HG02938 (cell line): ENCODE results near the gene COL4A4.
"Not testable (repeated sequence)": the region's sequence is repeated elsewhere in the genome, so short reads cannot be mapped to it uniquely, and the experiment has no call there.

ENCODE experiments used
- ATAC-seq: cut with Tn5 transposase; IDR thresholded peaks from one replicate; pipeline ENCODE4 v1.9.1; 2021; ENCODE audit warnings: mild to moderate bottlenecking, moderate library complexity; ENCODE audit not compliant: unreplicated experiment

The COL4A4 gene

GRCh38 chr2:227163998-227164762, at the start of gene COL4A4, which contains the start of gene COL4A3:
COL4A4 (minus strand) TSS chr2:227164205; CDS start chr2:227147483, 16,722 bp downstream.
COL4A3 (plus strand) TSS chr2:227164624; CDS start chr2:227164727, 103 bp downstream.
- ATAC-seq, result peak; percentile 29

DNA sequence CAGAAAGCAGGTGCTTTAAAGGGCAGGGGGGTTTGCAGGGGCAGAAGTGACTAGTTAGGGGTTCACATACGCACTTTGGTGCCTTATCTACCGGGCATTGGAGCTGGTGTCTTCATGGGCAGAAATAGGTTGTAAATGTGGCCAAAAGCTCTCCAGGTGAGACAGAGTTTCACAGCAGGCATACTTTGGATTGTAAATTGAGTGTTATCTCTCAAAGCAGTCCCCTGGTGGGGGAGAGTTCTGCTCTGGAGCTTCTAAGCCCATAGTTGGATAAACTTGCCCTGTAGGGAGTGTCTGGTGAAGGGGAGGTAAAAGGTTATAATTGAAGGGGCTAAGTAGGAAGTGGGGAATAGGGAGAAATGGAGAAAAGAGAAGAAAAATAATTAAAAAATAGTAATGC, 43.6 kb upstream of the COL4A4 start:
- no peak for ATAC-seq

DNA sequence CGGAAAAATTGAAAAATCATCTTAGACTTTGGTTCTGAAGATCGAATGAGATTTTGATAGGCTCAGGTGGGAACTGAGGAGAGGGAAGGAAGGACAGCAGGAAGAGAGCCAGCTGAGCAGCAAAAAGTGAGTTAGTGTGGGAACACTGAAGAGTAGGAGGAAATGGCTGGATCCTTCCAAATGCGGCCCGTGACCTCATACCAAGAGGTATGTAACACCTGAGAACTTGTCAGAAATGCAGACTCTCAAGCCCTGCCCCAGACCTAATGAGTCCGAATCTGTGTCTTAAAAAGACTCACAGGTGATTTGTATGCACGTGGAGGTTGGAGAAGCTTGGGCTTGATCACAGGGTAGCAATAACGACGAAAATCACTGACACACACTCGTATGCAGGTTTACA, 42.4 kb upstream of the COL4A4 start:
- ATAC-seq, result no peak

DNA sequence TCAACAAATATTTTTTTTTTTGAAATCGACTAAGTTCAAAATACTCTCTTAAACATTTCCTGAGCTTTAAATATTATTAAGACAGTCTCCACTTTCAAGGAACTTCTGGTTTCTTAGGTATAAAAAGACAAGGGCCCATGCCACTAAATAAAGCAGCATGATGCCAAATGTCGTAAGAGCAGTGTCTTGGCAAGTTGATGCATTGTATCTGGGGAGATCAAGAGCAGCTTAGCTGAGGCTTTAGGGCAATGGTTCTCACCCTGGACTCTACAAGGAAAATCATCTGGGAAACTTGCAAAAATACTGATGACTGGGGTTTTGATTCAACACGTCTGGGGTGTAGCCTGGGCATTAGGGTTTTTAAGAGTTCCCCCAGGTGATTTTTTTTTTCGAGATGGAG, 41.7 kb upstream of the COL4A4 start:
- no peak for ATAC-seq

DNA sequence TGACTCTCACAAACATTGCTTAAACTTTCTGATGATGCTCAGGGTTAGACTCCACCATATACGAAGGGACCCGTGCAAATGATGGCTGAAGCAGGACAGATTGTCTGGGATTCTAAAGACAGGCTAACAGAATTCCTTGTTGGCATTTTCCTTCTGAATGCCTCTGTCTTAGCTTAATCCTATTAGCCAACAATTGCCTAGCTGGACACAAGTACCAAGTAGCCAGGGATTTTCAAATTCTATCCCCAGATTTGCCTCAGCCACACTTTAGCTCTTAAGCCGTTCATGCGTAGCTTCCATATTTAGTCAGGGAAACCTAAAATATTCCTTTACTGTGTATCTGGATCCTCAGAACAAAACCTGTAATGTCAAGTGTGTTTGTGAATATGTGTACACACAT, 40.4 kb upstream of the COL4A4 start:
- no peak for ATAC-seq

DNA sequence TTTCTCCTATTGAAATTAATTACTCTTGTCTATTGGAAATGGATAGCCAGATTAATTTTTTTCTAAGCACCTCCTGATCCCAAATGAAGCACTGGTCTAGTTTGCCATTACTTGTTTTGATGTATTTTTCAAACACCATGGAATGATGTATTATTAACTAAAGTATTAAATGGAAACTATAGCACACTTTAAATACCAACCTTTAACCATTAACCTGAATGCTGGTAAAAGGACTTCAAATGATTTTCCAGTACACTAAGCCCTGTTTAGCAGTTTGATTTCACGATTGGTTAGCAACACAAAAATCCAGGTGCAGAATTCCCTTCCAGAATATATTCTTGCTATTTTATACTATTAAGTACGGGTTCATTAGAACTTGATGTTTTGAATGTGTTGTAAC, 37.8 kb upstream of the COL4A4 start:
- no peak for ATAC-seq

- ATAC-seq, result no peak
These were observed 34.9 kb upstream of the COL4A4 start for GRCh38 chr2:227198866-227199265.

- no peak for ATAC-seq
These were observed 30.2 kb upstream of the COL4A4 start for GRCh38 chr2:227194219-227194618.

- no peak for ATAC-seq
These were observed 28.5 kb upstream of the COL4A4 start for GRCh38 chr2:227192491-227192890.

DNA sequence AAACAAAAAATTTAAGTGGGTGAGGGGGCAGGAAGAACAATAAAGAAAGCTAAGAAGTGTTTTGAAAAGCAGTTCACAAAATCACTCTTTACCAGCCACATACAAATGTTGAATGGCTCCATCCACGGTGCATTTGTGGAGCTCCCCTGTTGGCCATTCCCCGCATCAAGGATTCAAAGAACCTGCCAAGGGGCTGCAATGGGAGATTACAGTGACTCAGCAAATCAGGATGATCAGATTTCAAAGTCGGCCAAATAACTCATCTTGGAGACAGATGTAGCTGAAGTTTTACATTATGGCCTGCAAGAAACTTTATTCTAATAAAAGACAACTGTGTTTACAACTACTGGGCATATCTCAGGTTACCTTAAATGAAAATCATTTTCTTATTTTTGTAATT, 27.4 kb upstream of the COL4A4 start:
- no peak for ATAC-seq

- ATAC-seq, result peak; percentile 48
These were observed 24.3 kb upstream of the COL4A4 start for GRCh38 chr2:227188292-227188691.

GRCh38 chr2:227186751-227187150, 22.7 kb upstream of the COL4A4 start:
- no peak for ATAC-seq

GRCh38 chr2:227185615-227186232, 21.7 kb upstream of the COL4A4 start:
- no peak for ATAC-seq

DNA sequence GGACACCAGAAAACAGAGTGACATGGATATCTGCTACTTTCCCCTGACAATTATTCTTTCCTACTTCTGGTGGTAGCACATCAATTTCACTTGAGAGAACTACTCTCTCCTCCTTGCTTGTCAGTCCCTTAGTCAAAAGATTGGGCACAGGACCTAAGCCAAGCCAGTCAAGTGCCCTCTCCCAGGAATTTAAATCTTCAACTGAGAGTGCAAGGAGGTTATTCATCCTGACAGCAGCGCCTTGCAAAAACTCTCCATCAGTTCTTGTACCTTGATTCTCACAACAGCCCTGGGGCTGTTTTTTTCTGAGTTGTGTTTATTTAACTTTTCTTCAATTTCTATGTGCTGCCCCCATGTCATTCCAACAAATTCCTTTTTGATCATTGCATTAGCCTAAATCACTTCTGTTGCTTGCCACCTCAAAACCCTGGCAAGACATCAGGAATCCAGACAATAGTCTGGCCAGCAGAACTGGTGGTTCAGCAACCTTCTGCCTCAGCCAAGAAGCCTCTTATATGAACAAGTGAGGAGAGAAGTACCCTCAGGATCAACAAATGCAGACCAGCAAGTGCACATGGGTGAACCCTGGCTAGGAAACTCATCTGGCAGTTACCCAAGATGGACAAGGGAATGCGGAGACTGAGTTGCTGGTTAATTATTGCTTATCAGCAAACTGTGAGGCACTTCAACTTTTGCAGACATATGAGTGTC, 19.8 kb upstream of the COL4A4 start:
- ATAC-seq, result no peak

DNA sequence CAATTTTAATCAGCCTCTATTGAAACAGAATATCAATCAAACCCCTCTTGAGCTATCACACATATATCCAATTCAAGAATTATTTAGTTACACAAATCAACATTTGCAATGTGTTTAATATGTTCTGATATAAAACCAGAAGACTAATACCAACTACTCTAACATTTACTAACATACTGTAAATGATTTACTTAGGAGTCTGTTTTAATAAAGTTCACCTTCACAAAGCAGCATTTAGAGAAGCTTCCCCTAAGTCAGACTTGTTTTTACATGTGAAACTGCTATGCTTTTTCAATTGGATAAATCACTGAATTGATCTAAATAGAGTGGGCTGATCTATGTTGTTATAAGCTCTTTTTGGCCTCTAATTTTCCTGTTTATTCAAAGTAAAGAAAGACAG, 18.8 kb upstream of the COL4A4 start:
- ATAC-seq, result no peak

DNA sequence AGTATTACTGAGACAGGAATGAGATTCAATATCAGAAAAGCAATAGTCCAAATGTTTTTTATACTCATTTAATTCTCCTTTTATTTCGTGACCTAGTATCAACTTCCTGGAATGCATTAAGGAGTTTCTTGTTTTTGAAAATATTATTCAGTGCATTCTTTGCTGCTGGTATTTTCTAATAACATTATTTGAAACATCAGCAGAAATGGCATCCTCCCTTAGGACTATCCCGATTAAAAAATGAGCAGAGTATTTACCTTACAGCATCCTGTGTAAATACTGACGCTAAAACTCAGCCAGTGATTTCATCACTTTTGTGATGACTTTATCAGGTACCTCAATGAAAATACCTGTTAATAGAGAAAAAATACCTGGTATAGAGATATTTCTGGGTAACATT, 16.8 kb upstream of the COL4A4 start:
- no peak for ATAC-seq

GRCh38 chr2:227179988-227180685, 16.1 kb upstream of the COL4A4 start:
- ATAC-seq, result no peak

DNA sequence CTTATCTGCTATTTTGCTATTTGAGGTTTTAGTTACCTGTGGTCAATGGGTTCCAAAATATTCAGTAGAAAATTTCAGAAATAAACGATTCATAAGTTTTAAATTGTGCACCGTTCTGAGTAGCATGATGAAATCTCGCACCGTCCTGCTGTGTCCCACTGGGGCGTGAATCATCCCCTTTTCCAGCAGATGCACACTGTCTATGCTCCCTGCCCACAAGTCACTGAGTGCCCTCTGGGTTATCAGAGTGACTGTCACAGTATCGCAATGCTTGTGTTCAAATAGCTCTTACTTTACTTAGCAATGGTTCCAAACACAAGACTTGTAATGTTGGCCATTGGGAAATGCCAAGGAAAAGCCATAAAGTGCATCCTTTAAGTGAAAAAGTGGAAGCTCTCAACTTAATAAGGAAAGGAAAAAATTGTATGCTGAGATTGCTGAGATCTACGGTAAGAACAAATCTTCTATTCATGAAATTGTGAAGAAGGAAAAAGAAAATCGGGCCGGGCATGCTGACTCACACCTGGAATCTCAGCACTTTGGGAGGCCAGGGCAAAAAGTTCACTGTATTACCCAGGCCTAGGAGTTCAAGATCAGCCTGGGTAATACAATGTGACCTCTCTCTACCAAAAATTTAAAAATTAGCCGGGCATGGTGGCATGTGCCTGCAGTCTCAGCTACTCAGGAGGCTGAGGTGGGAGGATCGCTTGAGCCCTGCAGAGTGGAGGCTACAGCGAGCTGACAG, 13.8 kb upstream of the COL4A4 start:
- ATAC-seq, result no peak

GRCh38 chr2:227171779-227172178, 7.8 kb upstream of the COL4A4 start:
- ATAC-seq, result not testable (repeated sequence)

DNA sequence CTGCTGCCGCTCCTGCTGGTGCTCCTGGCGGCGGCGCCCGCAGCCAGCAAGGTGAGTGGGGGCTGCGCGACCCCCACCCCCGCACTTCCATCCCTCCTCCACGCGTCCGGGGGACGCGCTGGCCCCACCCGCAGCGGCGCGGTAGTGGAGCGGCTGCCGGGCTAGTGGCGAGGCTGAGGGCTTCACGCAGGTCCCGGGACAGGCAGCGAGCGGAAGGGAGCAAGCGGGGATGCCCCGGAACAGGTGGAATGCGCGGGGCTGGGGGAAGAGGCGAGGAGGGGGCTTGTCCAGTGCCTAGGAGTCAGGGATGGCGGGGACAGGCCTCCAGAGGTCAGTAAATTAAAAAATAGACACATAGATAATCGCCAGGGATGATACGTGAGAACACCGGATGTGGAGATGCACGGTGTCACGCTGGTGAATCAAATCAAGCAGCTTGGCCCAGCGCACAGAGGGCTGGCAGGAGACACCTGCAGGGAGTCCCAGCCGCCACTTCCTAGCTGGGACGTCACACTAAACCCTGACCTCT, 822 bp upstream of the COL4A4 start:
- ATAC-seq, result peak; percentile 61
